GM23338 (cell line): ENCODE measurements around the gene TTBK2. TPM values are rescaled to one million over a fixed set of nuclear protein-coding genes. Genes with fewer than 3 reads are reported as not detected.

Source experiments
- ATAC-seq: fragments of 200-7000 bp; cut with Tn5 transposase; 3 replicates; pipeline ENCODE4 v1.9.1; 2020
- DNase-seq: peaks from one replicate; pipeline ENCODE4 v3.0.0-alpha.2; 2015; ENCODE audit warnings: low spot score
- H2AFZ ChIP-seq: fragments of 200-600 bp; sonication (generic); 2 replicates; pipeline ENCODE4 v1.8.0; 2016; ENCODE audit warnings: antibody characterized with exemption, mild to moderate bottlenecking, moderate library complexity
- H3F3A ChIP-seq: fragments of 200-600 bp; sonication (generic); replicated peaks from 2 replicates; pipeline ENCODE4 v1.8.0; 2017; ENCODE audit warnings: antibody characterized with exemption, mixed run types, low read depth
- H3K27ac ChIP-seq: fragments of 200-600 bp; sonication (generic); 2 replicates; pipeline ENCODE4 v1.6.1; 2016; ENCODE audit warnings: low read depth
- H3K27me3 ChIP-seq: fragments of 200-600 bp; sonication (generic); 2 replicates; pipeline ENCODE4 v1.8.0; 2016; ENCODE audit warnings: mild to moderate bottlenecking, mixed run types, moderate library complexity; ENCODE audit not compliant: insufficient read depth
- H3K36me3 ChIP-seq: fragments of 200-600 bp; sonication (generic); 2 replicates; pipeline ENCODE4 v1.8.0; 2016; ENCODE audit warnings: mild to moderate bottlenecking; ENCODE audit not compliant: insufficient read depth
- H3K4me1 ChIP-seq: fragments of 200-600 bp; sonication (generic); 2 replicates; pipeline ENCODE4 v1.8.0; 2016; ENCODE audit warnings: mild to moderate bottlenecking, moderate library complexity; ENCODE audit not compliant: insufficient read depth
- H3K4me2 ChIP-seq: fragments of 200-600 bp; sonication (generic); 2 replicates; pipeline ENCODE4 v1.7.1; 2017; ENCODE audit warnings: mixed run types
- H3K4me3 ChIP-seq: fragments of 200-600 bp; sonication (generic); 2 replicates; pipeline ENCODE4 v1.6.1; 2016; ENCODE audit warnings: mixed run types
- H3K79me2 ChIP-seq: fragments of 200-600 bp; sonication (generic); replicated peaks from 2 replicates; pipeline ENCODE4 v1.8.0; 2017; ENCODE audit warnings: mild to moderate bottlenecking; ENCODE audit not compliant: insufficient read depth
- H3K9me2 ChIP-seq: fragments of 200-600 bp; sonication (generic); 2 replicates; pipeline ENCODE4 v1.8.0; 2017; ENCODE audit not compliant: insufficient read depth
- H4K20me1 ChIP-seq: fragments of 200-600 bp; sonication (generic); replicated peaks from 2 replicates; pipeline ENCODE4 v1.8.0; 2017; ENCODE audit warnings: mild to moderate bottlenecking; ENCODE audit not compliant: insufficient read depth
- H3K27ac Mint-ChIP-seq: 2 replicates; pipeline ENCODE4 v1.8.0; 2020; ENCODE audit warnings: inconsistent platforms, mild to moderate bottlenecking, moderate library complexity, mixed read lengths
- H3K27me3 Mint-ChIP-seq: 3 replicates; pipeline ENCODE4 v1.8.0; 2022; ENCODE audit warnings: low read depth, mild to moderate bottlenecking, moderate library complexity, mixed read lengths, inconsistent platforms; ENCODE audit not compliant: insufficient read depth, poor library complexity
- H3K36me3 Mint-ChIP-seq: 3 replicates; pipeline ENCODE4 v1.8.0; 2021; ENCODE audit warnings: low read depth, mild to moderate bottlenecking, inconsistent platforms, moderate library complexity, mixed read lengths
- H3K4me1 Mint-ChIP-seq: 3 replicates; pipeline ENCODE4 v1.8.0; 2020; ENCODE audit warnings: mild to moderate bottlenecking, inconsistent platforms, mixed read lengths
- H3K4me3 Mint-ChIP-seq: 3 replicates; pipeline ENCODE4 v1.8.0; 2021; ENCODE audit warnings: moderate library complexity, mild to moderate bottlenecking, inconsistent platforms, mixed read lengths
- H3K9me3 Mint-ChIP-seq: 3 replicates; pipeline ENCODE4 v1.8.0; 2020; ENCODE audit warnings: moderate library complexity, mild to moderate bottlenecking, inconsistent platforms, mixed read lengths
- EZH2 ChIP-seq: fragments of 200-600 bp; sonication (generic); IDR thresholded peaks from one replicate; pipeline ENCODE4 v1.8.0; 2017; ENCODE audit warnings: antibody characterized with exemption, mild to moderate bottlenecking, low read depth; ENCODE audit not compliant: unreplicated experiment
- NANOG ChIP-seq: IDR thresholded peaks from 2 replicates; pipeline ENCODE4 v1.6.1; 2016; ENCODE audit warnings: antibody characterized with exemption, borderline replicate concordance
- POLR2AphosphoS5 ChIP-seq: IDR thresholded peaks from 2 replicates; pipeline ENCODE4 v1.6.1; 2016; ENCODE audit warnings: antibody characterized with exemption, low read depth
- STAT1 ChIP-seq: IDR thresholded peaks from one replicate; pipeline ENCODE4 v1.6.1; 2016; ENCODE audit warnings: antibody characterized with exemption; ENCODE audit not compliant: unreplicated experiment
- ZNF114 ChIP-seq: fragments of 250-450 bp; sonication (Bioruptor Pico); IDR thresholded peaks from 2 replicates; pipeline ENCODE4 v1.5.0; 2020; ENCODE audit warnings: mild to moderate bottlenecking, moderate library complexity
- ZNF331 ChIP-seq: fragments of 250-450 bp; sonication (Bioruptor Pico); IDR thresholded peaks from 2 replicates; pipeline ENCODE4 v1.5.0; 2020; ENCODE audit warnings: low read depth, mild to moderate bottlenecking, moderate library complexity
- polyA plus RNA-seq: library from polyadenylated mRNA; unstranded; fragments of >200 nt; fragmentation: Nextera tagmentation; extraction: Ambion mirVana; gene quantifications from 2 replicates; pipeline ENCODE4 v1.2.1, GENCODE V29; 2016
- total RNA-seq: library from RNA; depleted of rRNA; stranded (reverse); fragments of >200 nt; shearing (Covaris generic); gene quantifications from 2 replicates; pipeline ENCODE4 v1.2.3, GENCODE V29; 2014
- TF ChIP-seq, protein P1 (sequence below): IDR thresholded peaks from one replicate; pipeline ENCODE4 v1.6.1; 2018; ENCODE audit warnings: antibody characterized with exemption; ENCODE audit not compliant: unreplicated experiment
- TF ChIP-seq, protein P2 (sequence below): fragments of 250-450 bp; sonication (Bioruptor Pico); IDR thresholded peaks from 2 replicates; pipeline ENCODE4 v1.5.0; 2020; ENCODE audit warnings: mild to moderate bottlenecking, moderate library complexity
- TF ChIP-seq, protein P3 (sequence below), 2 experiments: fragments of 200-600 bp in 1 of 2; sonication (generic) in 1 of 2; conservative IDR thresholded peaks; 2 replicates each; pipeline versions ENCODE4 v1.5.1 to v1.6.1; 2016 to 2017; ENCODE audit warnings: antibody characterized with exemption in 2 of 2, low read depth in 2 of 2, mild to moderate bottlenecking in 2 of 2, moderate library complexity in 1 of 2
- TF ChIP-seq, protein P4 (sequence below): IDR thresholded peaks from 2 replicates; pipeline ENCODE4 v1.6.1; 2016; ENCODE audit warnings: antibody characterized with exemption

The TTBK2 gene
- total and polyA plus RNA-seq, 2 experiments from 2014 or later: 5.8 to 15.9 TPM

- Histone ChIP-seq H3K9me2 (no peaks in the 10 kb centered on the region), H3F3A (no peaks in the 10 kb centered on the region), H4K20me1 (no peaks in the 10 kb centered on the region; the same call in 1 of the 2 replicates), H3K27ac (no peak overlapping the region), H3K4me3 (no peak overlapping the region), H3K79me2 (no peaks in the 10 kb centered on the region), H3K36me3 (no peaks in the 10 kb centered on the region), H3K4me2 (no peak overlapping the region), H3K27me3 (no peaks in the 10 kb centered on the region), H2AFZ (no peak overlapping the region), H3K4me1 (no peaks in the 10 kb centered on the region)
- H3K4me3 Mint-ChIP-seq: no peak overlapping the region
- peaks cover 5% of the 10 kb centered on the region; the same call in 2 of the 3 replicates for H3K4me1 Mint-ChIP-seq
- H3K9me3 Mint-ChIP-seq: no peaks in the 10 kb centered on the region
- H3K36me3 Mint-ChIP-seq: no peaks in the 10 kb centered on the region; the same call in 2 of the 3 replicates
- H3K27me3 Mint-ChIP-seq: no peaks in the 10 kb centered on the region
- DNase-seq (no peak), ATAC-seq (no peak)
- TF ChIP-seq ZNF331 (CRISPR knock-in tag) (no peak), ZNF114 (CRISPR knock-in tag) (no peak), POLR2AphosphoS5 (no peak), NANOG (no peak), STAT1 (no peak), EZH2 (no peak)
- TF ChIP-seq, protein P1, sequence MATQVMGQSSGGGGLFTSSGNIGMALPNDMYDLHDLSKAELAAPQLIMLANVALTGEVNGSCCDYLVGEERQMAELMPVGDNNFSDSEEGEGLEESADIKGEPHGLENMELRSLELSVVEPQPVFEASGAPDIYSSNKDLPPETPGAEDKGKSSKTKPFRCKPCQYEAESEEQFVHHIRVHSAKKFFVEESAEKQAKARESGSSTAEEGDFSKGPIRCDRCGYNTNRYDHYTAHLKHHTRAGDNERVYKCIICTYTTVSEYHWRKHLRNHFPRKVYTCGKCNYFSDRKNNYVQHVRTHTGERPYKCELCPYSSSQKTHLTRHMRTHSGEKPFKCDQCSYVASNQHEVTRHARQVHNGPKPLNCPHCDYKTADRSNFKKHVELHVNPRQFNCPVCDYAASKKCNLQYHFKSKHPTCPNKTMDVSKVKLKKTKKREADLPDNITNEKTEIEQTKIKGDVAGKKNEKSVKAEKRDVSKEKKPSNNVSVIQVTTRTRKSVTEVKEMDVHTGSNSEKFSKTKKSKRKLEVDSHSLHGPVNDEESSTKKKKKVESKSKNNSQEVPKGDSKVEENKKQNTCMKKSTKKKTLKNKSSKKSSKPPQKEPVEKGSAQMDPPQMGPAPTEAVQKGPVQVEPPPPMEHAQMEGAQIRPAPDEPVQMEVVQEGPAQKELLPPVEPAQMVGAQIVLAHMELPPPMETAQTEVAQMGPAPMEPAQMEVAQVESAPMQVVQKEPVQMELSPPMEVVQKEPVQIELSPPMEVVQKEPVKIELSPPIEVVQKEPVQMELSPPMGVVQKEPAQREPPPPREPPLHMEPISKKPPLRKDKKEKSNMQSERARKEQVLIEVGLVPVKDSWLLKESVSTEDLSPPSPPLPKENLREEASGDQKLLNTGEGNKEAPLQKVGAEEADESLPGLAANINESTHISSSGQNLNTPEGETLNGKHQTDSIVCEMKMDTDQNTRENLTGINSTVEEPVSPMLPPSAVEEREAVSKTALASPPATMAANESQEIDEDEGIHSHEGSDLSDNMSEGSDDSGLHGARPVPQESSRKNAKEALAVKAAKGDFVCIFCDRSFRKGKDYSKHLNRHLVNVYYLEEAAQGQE: no peak
- TF ChIP-seq, protein P2, sequence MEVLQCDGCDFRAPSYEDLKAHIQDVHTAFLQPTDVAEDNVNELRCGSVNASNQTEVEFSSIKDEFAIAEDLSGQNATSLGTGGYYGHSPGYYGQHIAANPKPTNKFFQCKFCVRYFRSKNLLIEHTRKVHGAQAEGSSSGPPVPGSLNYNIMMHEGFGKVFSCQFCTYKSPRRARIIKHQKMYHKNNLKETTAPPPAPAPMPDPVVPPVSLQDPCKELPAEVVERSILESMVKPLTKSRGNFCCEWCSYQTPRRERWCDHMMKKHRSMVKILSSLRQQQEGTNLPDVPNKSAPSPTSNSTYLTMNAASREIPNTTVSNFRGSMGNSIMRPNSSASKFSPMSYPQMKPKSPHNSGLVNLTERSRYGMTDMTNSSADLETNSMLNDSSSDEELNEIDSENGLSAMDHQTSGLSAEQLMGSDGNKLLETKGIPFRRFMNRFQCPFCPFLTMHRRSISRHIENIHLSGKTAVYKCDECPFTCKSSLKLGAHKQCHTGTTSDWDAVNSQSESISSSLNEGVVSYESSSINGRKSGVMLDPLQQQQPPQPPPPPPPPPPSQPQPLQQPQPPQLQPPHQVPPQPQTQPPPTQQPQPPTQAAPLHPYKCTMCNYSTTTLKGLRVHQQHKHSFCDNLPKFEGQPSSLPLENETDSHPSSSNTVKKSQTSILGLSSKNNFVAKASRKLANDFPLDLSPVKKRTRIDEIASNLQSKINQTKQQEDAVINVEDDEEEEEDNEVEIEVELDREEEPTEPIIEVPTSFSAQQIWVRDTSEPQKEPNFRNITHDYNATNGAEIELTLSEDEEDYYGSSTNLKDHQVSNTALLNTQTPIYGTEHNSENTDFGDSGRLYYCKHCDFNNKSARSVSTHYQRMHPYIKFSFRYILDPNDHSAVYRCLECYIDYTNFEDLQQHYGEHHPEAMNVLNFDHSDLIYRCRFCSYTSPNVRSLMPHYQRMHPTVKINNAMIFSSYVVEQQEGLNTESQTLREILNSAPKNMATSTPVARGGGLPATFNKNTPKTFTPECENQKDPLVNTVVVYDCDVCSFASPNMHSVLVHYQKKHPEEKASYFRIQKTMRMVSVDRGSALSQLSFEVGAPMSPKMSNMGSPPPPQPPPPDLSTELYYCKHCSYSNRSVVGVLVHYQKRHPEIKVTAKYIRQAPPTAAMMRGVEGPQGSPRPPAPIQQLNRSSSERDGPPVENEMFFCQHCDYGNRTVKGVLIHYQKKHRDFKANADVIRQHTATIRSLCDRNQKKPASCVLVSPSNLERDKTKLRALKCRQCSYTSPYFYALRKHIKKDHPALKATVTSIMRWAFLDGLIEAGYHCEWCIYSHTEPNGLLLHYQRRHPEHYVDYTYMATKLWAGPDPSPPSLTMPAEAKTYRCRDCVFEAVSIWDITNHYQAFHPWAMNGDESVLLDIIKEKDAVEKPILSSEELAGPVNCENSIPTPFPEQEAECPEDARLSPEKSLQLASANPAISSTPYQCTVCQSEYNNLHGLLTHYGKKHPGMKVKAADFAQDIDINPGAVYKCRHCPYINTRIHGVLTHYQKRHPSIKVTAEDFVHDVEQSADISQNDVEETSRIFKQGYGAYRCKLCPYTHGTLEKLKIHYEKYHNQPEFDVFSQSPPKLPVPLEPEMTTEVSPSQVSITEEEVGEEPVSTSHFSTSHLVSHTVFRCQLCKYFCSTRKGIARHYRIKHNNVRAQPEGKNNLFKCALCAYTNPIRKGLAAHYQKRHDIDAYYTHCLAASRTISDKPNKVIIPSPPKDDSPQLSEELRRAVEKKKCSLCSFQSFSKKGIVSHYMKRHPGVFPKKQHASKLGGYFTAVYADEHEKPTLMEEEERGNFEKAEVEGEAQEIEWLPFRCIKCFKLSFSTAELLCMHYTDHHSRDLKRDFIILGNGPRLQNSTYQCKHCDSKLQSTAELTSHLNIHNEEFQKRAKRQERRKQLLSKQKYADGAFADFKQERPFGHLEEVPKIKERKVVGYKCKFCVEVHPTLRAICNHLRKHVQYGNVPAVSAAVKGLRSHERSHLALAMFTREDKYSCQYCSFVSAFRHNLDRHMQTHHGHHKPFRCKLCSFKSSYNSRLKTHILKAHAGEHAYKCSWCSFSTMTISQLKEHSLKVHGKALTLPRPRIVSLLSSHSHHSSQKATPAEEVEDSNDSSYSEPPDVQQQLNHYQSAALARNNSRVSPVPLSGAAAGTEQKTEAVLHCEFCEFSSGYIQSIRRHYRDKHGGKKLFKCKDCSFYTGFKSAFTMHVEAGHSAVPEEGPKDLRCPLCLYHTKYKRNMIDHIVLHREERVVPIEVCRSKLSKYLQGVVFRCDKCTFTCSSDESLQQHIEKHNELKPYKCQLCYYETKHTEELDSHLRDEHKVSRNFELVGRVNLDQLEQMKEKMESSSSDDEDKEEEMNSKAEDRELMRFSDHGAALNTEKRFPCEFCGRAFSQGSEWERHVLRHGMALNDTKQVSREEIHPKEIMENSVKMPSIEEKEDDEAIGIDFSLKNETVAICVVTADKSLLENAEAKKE: no peak
- TF ChIP-seq, protein P3, sequence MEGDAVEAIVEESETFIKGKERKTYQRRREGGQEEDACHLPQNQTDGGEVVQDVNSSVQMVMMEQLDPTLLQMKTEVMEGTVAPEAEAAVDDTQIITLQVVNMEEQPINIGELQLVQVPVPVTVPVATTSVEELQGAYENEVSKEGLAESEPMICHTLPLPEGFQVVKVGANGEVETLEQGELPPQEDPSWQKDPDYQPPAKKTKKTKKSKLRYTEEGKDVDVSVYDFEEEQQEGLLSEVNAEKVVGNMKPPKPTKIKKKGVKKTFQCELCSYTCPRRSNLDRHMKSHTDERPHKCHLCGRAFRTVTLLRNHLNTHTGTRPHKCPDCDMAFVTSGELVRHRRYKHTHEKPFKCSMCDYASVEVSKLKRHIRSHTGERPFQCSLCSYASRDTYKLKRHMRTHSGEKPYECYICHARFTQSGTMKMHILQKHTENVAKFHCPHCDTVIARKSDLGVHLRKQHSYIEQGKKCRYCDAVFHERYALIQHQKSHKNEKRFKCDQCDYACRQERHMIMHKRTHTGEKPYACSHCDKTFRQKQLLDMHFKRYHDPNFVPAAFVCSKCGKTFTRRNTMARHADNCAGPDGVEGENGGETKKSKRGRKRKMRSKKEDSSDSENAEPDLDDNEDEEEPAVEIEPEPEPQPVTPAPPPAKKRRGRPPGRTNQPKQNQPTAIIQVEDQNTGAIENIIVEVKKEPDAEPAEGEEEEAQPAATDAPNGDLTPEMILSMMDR (conservative IDR thresholded peaks at IDR 0.05; ENCODE audit: low read depth in 2 of 2): no peak
- TF ChIP-seq, protein P4, sequence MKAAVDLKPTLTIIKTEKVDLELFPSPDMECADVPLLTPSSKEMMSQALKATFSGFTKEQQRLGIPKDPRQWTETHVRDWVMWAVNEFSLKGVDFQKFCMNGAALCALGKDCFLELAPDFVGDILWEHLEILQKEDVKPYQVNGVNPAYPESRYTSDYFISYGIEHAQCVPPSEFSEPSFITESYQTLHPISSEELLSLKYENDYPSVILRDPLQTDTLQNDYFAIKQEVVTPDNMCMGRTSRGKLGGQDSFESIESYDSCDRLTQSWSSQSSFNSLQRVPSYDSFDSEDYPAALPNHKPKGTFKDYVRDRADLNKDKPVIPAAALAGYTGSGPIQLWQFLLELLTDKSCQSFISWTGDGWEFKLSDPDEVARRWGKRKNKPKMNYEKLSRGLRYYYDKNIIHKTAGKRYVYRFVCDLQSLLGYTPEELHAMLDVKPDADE: no peak
- no peak overlapping the region for H3K27ac Mint-ChIP-seq
These were observed 135.0 kb downstream of the TTBK2 start for GRCh38 chr15:42785569-42785968.
